Type B pancreatic cell (in vitro differentiated cells): ENCODE data around the gene KIF26A. TPM values are rescaled to one million over a fixed set of nuclear protein-coding genes. Genes with fewer than 3 reads are reported as not detected.
A peak's percentile ranks its signal among the peaks of the same experiment; 100 is the strongest.

Experiments
- DNase-seq: peaks from one replicate; pipeline ENCODE4 v3.0.0; 2021; ENCODE audit warnings: mixed read lengths; ENCODE audit not compliant: unreplicated experiment; ENCODE audit errors: extremely low spot score
- H3K27ac Mint-ChIP-seq: 2 replicates; pipeline ENCODE4 v1.8.0; 2021; ENCODE audit warnings: mild to moderate bottlenecking, mixed read lengths
- H3K27me3 Mint-ChIP-seq: 2 replicates; pipeline ENCODE4 v1.8.0; 2021; ENCODE audit warnings: mixed read lengths
- H3K36me3 Mint-ChIP-seq: 2 replicates; pipeline ENCODE4 v1.8.0; 2021; ENCODE audit warnings: mixed read lengths
- H3K4me1 Mint-ChIP-seq: one replicate; pipeline ENCODE4 v1.8.0; 2021; ENCODE audit warnings: mixed read lengths; ENCODE audit not compliant: unreplicated experiment
- H3K4me3 Mint-ChIP-seq: 2 replicates; pipeline ENCODE4 v1.8.0; 2021; ENCODE audit warnings: mild to moderate bottlenecking, mixed read lengths
- H3K9me3 Mint-ChIP-seq: 2 replicates; pipeline ENCODE4 v1.8.0; 2021; ENCODE audit warnings: mixed read lengths
- CTCF ChIP-seq: fragments of 200-600 bp; sonication (generic); conservative IDR thresholded peaks from 2 replicates; pipeline ENCODE4 v1.5.0; 2021; ENCODE audit warnings: antibody characterized with exemption, mild to moderate bottlenecking
- total RNA-seq: library from RNA; stranded (reverse); gene quantifications from 2 replicates; pipeline ENCODE4 v1.2.1, GENCODE V29; 2021; ENCODE audit warnings: low replicate concordance

KIF26A gene
- total RNA-seq, 1 donor from 2014 or later = 23.4 TPM

- DNase-seq = no peak
- no peak for TF ChIP-seq CTCF
- Mint-ChIP-seq H3K36me3 (no peaks in the 10 kb centered on the region), H3K4me3 (peak overlapping the region; percentile 63), H3K9me3 (no peaks in the 10 kb centered on the region), H3K4me1 (peaks cover 14% of the 10 kb centered on the region), H3K27ac (peak overlapping the region; percentile 48), H3K27me3 (no peaks in the 10 kb centered on the region)
Measured at GRCh38 chr14:104171029-104171697, 32.8 kb downstream of the KIF26A start.

GRCh38 chr14:104171895-104172294 lies 33.5 kb downstream of the KIF26A start:
- no peaks in the 10 kb centered on the region for H3K36me3 Mint-ChIP-seq
- H3K9me3 Mint-ChIP-seq = no peaks in the 10 kb centered on the region
- H3K27me3 Mint-ChIP-seq = no peaks in the 10 kb centered on the region
- no peak for DNase-seq
- TF ChIP-seq CTCF = no peak
- peaks cover 14% of the 10 kb centered on the region for H3K4me1 Mint-ChIP-seq
- peak overlapping the region; percentile 61 for H3K4me3 Mint-ChIP-seq
- H3K27ac Mint-ChIP-seq = no peak overlapping the region

- Mint-ChIP-seq H3K4me3 (peak overlapping the region; percentile 61), H3K27ac (no peak overlapping the region), H3K36me3 (no peaks in the 10 kb centered on the region), H3K27me3 (no peaks in the 10 kb centered on the region), H3K9me3 (no peaks in the 10 kb centered on the region), H3K4me1 (peaks cover 14% of the 10 kb centered on the region)
- DNase-seq = no peak
- TF ChIP-seq CTCF = no peak
Measured at GRCh38 chr14:104172349-104172748, 34.0 kb downstream of the KIF26A start.

- H3K27me3 Mint-ChIP-seq = no peaks in the 10 kb centered on the region
- no peaks in the 10 kb centered on the region for H3K36me3 Mint-ChIP-seq
- H3K4me3 Mint-ChIP-seq = no peak overlapping the region
- H3K27ac Mint-ChIP-seq = no peak overlapping the region
- no peak for DNase-seq
- peaks cover 14% of the 10 kb centered on the region for H3K4me1 Mint-ChIP-seq
- TF ChIP-seq CTCF = no peak
- H3K9me3 Mint-ChIP-seq = no peaks in the 10 kb centered on the region
Measured at GRCh38 chr14:104172880-104173279, 34.5 kb downstream of the KIF26A start.

GRCh38 chr14:104174051-104174450 lies 35.7 kb downstream of the KIF26A start:
- peaks cover 14% of the 10 kb centered on the region for H3K4me1 Mint-ChIP-seq
- H3K27ac Mint-ChIP-seq = no peak overlapping the region
- H3K36me3 Mint-ChIP-seq = no peaks in the 10 kb centered on the region
- DNase-seq = no peak
- no peak overlapping the region for H3K4me3 Mint-ChIP-seq
- H3K9me3 Mint-ChIP-seq = no peaks in the 10 kb centered on the region
- TF ChIP-seq CTCF = no peak
- H3K27me3 Mint-ChIP-seq = no peaks in the 10 kb centered on the region
